ENCODE data around the gene SYNPR. TPM values are rescaled to one million over a fixed set of nuclear protein-coding genes. Genes with fewer than 3 reads are reported as not detected.

SYNPR gene
- total RNA-seq, 1 experiment from 2014 or later: 0.85 TPM

DNA sequence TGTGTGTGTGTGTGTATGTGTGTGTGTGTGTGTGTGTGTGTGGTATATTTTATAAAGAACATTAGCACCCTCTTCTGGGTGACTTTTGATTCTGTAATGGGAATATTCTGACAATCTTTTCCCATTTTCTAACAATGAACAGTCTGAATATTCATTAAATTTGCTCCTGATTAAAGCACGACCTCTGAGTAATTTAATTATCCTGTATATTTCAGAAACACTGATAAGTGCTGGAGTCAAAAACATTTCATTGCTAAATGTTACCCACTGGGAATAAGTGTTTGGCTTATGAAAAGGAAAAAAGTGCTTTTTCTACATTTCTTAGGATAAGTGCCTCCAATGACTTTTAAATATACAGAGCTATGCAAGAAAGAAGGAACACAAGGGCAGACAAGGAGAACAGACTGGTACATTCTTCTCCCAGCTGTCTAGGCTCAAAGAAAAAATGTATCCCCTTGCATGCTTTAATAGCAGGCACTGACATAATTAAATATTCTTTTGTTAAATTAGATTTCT, 32.3 kb upstream of the SYNPR start (continued):
- TF ChIP-seq, protein P1, sequence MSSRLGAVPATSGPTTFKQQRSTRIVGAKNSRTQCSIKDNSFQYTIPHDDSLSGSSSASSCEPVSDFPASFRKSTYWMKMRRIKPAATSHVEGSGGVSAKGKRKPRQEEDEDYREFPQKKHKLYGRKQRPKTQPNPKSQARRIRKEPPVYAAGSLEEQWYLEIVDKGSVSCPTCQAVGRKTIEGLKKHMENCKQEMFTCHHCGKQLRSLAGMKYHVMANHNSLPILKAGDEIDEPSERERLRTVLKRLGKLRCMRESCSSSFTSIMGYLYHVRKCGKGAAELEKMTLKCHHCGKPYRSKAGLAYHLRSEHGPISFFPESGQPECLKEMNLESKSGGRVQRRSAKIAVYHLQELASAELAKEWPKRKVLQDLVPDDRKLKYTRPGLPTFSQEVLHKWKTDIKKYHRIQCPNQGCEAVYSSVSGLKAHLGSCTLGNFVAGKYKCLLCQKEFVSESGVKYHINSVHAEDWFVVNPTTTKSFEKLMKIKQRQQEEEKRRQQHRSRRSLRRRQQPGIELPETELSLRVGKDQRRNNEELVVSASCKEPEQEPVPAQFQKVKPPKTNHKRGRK (CRISPR knock-in tag; IDR thresholded peaks at IDR 0.05; ENCODE audit: borderline replicate concordance): no peak
- no peak for TF ChIP-seq KAT7 (CRISPR knock-in tag; IDR thresholded peaks at IDR 0.05; ENCODE audit: borderline replicate concordance)
- TF ChIP-seq, protein P2, sequence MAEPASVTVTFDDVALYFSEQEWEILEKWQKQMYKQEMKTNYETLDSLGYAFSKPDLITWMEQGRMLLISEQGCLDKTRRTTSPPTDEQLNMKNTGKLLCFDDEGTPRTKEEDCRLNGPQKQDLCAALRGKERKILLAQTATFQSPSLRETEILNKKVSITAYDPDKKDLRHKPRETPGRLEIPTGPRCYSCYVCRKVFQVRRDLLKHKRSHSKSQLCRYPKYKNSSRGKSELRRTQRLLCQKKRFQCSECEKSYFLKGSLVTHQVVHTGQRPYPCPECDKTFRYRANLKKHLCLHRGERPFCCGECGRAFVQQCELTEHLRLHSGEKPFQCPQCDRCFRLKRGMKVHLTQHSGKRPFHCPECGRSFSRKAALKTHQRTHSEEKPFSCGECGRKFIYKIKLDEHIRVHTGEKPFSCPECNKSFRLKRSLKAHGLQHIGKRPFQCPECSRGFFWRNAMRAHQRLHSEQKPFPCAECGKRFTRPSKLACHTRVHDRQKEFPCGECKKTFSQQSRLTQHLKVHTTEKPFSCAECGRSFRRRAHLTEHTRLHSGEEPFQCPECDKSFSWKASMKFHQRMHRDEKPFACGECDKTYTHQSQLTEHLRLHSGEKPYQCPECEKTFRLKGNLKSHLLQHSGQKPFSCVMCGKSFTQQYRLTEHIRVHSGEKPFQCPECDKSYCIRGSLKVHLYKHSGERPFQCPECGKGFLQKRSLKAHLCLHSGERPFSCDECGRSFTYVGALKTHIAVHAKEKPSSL (CRISPR knock-in tag; conservative IDR thresholded peaks at IDR 0.05): no peak
- TF ChIP-seq, protein P3, sequence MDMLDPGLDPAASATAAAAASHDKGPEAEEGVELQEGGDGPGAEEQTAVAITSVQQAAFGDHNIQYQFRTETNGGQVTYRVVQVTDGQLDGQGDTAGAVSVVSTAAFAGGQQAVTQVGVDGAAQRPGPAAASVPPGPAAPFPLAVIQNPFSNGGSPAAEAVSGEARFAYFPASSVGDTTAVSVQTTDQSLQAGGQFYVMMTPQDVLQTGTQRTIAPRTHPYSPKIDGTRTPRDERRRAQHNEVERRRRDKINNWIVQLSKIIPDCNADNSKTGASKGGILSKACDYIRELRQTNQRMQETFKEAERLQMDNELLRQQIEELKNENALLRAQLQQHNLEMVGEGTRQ (CRISPR knock-in tag; IDR thresholded peaks at IDR 0.05): no peak
- TF ChIP-seq, protein P4, sequence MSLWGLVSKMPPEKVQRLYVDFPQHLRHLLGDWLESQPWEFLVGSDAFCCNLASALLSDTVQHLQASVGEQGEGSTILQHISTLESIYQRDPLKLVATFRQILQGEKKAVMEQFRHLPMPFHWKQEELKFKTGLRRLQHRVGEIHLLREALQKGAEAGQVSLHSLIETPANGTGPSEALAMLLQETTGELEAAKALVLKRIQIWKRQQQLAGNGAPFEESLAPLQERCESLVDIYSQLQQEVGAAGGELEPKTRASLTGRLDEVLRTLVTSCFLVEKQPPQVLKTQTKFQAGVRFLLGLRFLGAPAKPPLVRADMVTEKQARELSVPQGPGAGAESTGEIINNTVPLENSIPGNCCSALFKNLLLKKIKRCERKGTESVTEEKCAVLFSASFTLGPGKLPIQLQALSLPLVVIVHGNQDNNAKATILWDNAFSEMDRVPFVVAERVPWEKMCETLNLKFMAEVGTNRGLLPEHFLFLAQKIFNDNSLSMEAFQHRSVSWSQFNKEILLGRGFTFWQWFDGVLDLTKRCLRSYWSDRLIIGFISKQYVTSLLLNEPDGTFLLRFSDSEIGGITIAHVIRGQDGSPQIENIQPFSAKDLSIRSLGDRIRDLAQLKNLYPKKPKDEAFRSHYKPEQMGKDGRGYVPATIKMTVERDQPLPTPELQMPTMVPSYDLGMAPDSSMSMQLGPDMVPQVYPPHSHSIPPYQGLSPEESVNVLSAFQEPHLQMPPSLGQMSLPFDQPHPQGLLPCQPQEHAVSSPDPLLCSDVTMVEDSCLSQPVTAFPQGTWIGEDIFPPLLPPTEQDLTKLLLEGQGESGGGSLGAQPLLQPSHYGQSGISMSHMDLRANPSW (CRISPR knock-in tag; conservative IDR thresholded peaks at IDR 0.05; ENCODE audit: low read depth): no peak
- no peak for TF ChIP-seq FOXK1 (CRISPR knock-in tag; IDR thresholded peaks at IDR 0.05)
- TF ChIP-seq NFE2L1 (CRISPR knock-in tag; IDR thresholded peaks at IDR 0.05): no peak

DNA sequence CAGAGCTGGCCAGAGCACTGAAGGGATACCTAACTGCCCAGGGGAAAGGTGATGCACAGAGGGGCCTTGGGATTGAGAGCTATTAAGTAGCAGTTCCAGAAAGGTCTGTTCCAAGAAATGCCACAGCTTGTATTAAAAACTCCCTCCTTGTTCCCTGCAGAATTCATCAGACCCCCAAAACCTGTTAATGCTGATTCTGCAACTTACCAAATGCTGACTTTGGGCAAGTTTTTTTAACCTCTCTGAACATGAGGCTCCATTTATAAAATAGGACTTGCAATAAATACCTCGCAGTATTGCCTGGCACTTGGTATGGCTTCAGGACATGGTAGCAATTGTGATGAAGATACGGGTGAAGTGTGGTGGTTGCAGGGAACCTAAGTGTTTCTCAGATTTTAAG, 30.1 kb upstream of the SYNPR start:
- Mint-ChIP-seq H3K36me3 (no peaks in the 10 kb centered on the region), H3K4me1 (peaks cover 7% of the 10 kb centered on the region), H3K4me3 (no peak overlapping the region), H3K9me3 (no peaks in the 10 kb centered on the region), H3K27me3 (ENCODE audit: low read depth) (no peaks in the 10 kb centered on the region; the same call in 1 of the 2 replicates), H3K27ac (no peak overlapping the region)
- POLR2A ChIA-PET: no interaction called here
- DNase-seq (ENCODE audit: low spot score) (no peak), ATAC-seq (no peak)
- CTCF ChIA-PET: interaction anchor here (0.8 kb wide), 1 partner anchor 375 kb away, joined by 4 read pairs; no protein-coding TSS in a partner anchor
- no peak for TF ChIP-seq ELF4 (CRISPR knock-in tag; IDR thresholded peaks at IDR 0.05; ENCODE audit: low read depth)
- no peak for TF ChIP-seq SMAD3 (CRISPR knock-in tag; IDR thresholded peaks at IDR 0.05; ENCODE audit: borderline replicate concordance)
- TF ChIP-seq, protein P4 (CRISPR knock-in tag; conservative IDR thresholded peaks at IDR 0.05; ENCODE audit: low read depth): no peak
- TF ChIP-seq GABPB1 (CRISPR knock-in tag; IDR thresholded peaks at IDR 0.05): no peak
- no peak for TF ChIP-seq HMGA2 (CRISPR knock-in tag; IDR thresholded peaks at IDR 0.05)
- TF ChIP-seq ETV6 (CRISPR knock-in tag; IDR thresholded peaks at IDR 0.05): no peak
- TF ChIP-seq FOXJ3 (CRISPR knock-in tag; IDR thresholded peaks at IDR 0.05; ENCODE audit: borderline replicate concordance): no peak
- TF ChIP-seq, protein P3 (CRISPR knock-in tag; IDR thresholded peaks at IDR 0.05): no peak
- TF ChIP-seq, protein P5, sequence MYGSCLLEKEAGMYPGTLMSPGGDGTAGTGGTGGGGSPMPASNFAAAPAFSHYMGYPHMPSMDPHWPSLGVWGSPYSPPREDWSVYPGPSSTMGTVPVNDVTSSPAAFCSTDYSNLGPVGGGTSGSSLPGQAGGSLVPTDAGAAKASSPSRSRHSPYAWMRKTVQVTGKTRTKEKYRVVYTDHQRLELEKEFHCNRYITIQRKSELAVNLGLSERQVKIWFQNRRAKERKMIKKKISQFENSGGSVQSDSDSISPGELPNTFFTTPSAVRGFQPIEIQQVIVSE (CRISPR knock-in tag; IDR thresholded peaks at IDR 0.05; ENCODE audit: borderline replicate concordance): no peak
- TF ChIP-seq, protein P6, sequence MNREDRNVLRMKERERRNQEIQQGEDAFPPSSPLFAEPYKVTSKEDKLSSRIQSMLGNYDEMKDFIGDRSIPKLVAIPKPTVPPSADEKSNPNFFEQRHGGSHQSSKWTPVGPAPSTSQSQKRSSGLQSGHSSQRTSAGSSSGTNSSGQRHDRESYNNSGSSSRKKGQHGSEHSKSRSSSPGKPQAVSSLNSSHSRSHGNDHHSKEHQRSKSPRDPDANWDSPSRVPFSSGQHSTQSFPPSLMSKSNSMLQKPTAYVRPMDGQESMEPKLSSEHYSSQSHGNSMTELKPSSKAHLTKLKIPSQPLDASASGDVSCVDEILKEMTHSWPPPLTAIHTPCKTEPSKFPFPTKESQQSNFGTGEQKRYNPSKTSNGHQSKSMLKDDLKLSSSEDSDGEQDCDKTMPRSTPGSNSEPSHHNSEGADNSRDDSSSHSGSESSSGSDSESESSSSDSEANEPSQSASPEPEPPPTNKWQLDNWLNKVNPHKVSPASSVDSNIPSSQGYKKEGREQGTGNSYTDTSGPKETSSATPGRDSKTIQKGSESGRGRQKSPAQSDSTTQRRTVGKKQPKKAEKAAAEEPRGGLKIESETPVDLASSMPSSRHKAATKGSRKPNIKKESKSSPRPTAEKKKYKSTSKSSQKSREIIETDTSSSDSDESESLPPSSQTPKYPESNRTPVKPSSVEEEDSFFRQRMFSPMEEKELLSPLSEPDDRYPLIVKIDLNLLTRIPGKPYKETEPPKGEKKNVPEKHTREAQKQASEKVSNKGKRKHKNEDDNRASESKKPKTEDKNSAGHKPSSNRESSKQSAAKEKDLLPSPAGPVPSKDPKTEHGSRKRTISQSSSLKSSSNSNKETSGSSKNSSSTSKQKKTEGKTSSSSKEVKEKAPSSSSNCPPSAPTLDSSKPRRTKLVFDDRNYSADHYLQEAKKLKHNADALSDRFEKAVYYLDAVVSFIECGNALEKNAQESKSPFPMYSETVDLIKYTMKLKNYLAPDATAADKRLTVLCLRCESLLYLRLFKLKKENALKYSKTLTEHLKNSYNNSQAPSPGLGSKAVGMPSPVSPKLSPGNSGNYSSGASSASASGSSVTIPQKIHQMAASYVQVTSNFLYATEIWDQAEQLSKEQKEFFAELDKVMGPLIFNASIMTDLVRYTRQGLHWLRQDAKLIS (CRISPR knock-in tag; IDR thresholded peaks at IDR 0.05; ENCODE audit: borderline replicate concordance): no peak
- TF ChIP-seq JAZF1 (CRISPR knock-in tag; IDR thresholded peaks at IDR 0.05): no peak
- TF ChIP-seq, protein P7, sequence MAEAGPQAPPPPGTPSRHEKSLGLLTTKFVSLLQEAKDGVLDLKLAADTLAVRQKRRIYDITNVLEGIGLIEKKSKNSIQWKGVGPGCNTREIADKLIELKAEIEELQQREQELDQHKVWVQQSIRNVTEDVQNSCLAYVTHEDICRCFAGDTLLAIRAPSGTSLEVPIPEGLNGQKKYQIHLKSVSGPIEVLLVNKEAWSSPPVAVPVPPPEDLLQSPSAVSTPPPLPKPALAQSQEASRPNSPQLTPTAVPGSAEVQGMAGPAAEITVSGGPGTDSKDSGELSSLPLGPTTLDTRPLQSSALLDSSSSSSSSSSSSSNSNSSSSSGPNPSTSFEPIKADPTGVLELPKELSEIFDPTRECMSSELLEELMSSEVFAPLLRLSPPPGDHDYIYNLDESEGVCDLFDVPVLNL (CRISPR knock-in tag; IDR thresholded peaks at IDR 0.05; ENCODE audit: borderline replicate concordance, low read depth): no peak

All from WTC11 (cell line).